HepG2 (cell line): Measurements from ENCODE around the gene GGA3. TPM values are rescaled to one million over a fixed set of nuclear protein-coding genes. Genes with fewer than 3 reads are reported as not detected.

ENCODE experiments used
- EP300 ChIP-seq, 3 experiments: sonication (generic) in 1 of 3; formaldehyde crosslinking in 1 of 3; IDR thresholded peaks; 2 replicates each; pipeline versions ENCODE4 v1.5.1 to v1.6.1; 2011 to 2020; ENCODE audit warnings: low read depth in 2 of 3, low read length in 2 of 3, borderline replicate concordance in 1 of 3, improper control_type of control experiment in 1 of 3, mild to moderate bottlenecking in 1 of 3, missing genetic modification reagents in 1 of 3, moderate library complexity in 1 of 3
- GATAD2A ChIP-seq: IDR thresholded peaks from 2 replicates; pipeline ENCODE4 v1.6.1; 2016
- HMGA1 ChIP-seq: sonication (generic); formaldehyde crosslinking; conservative IDR thresholded peaks from 2 replicates; pipeline ENCODE4 v1.4.0; 2020; ENCODE audit warnings: missing genetic modification reagents
- KDM5B ChIP-seq: sonication (generic); formaldehyde crosslinking; IDR thresholded peaks from 2 replicates; pipeline ENCODE4 v1.4.0; 2020; ENCODE audit warnings: missing genetic modification reagents, mild to moderate bottlenecking, borderline replicate concordance
- MAF1 ChIP-seq: sonication (generic); formaldehyde crosslinking; IDR thresholded peaks from 2 replicates; pipeline ENCODE4 v1.5.0; 2020; ENCODE audit warnings: missing genetic modification reagents, borderline replicate concordance
- NFAT5 ChIP-seq: sonication (generic); formaldehyde crosslinking; IDR thresholded peaks from 2 replicates; pipeline ENCODE4 v1.4.0; 2020; ENCODE audit warnings: missing genetic modification reagents
- SMC3 ChIP-seq: IDR thresholded peaks from 2 replicates; pipeline ENCODE4 v1.6.1; 2011; ENCODE audit warnings: low read length, improper control_type of control experiment
- SOX6 ChIP-seq, 2 experiments: fragments of 450-650 bp in 1 of 2; sonication (generic) in 1 of 2; formaldehyde crosslinking in 1 of 2; IDR thresholded peaks; 2 replicates each; pipeline versions ENCODE4 v1.4.0 to v1.6.1; 2017 to 2020; ENCODE audit warnings: antibody characterized with exemption in 1 of 2, mild to moderate bottlenecking in 1 of 2, missing genetic modification reagents in 1 of 2
- SP4 ChIP-seq: sonication (generic); formaldehyde crosslinking; IDR thresholded peaks from 2 replicates; pipeline ENCODE4 v1.8.1; 2023; ENCODE audit warnings: mild to moderate bottlenecking, missing genetic modification reagents
- ZBTB38 ChIP-seq: sonication (generic); formaldehyde crosslinking; IDR thresholded peaks from 2 replicates; pipeline ENCODE4 v1.5.1; 2020; ENCODE audit warnings: mild to moderate bottlenecking, missing genetic modification reagents
- ZNF331 ChIP-seq: sonication (generic); formaldehyde crosslinking; IDR thresholded peaks from 2 replicates; pipeline ENCODE4 v1.4.0; 2020; ENCODE audit warnings: missing genetic modification reagents
- ZNF333 ChIP-seq: sonication (generic); formaldehyde crosslinking; IDR thresholded peaks from 2 replicates; pipeline ENCODE4 v1.4.0; 2020; ENCODE audit warnings: mild to moderate bottlenecking, missing genetic modification reagents, borderline replicate concordance
- ZNF501 ChIP-seq: sonication (generic); formaldehyde crosslinking; IDR thresholded peaks from 2 replicates; pipeline ENCODE4 v1.5.1; 2020; ENCODE audit warnings: mild to moderate bottlenecking, moderate library complexity, missing genetic modification reagents
- ZNF598 ChIP-seq: sonication (generic); formaldehyde crosslinking; IDR thresholded peaks from 2 replicates; pipeline ENCODE4 v1.5.1; 2020; ENCODE audit warnings: mild to moderate bottlenecking, missing genetic modification reagents, borderline replicate concordance
- ZNF614 ChIP-seq: IDR thresholded peaks from 2 replicates; pipeline ENCODE4 v1.6.1; 2018; ENCODE audit warnings: missing biosample characterization, missing genetic modification reagents, inconsistent platforms, borderline replicate concordance
- ZNF646 ChIP-seq: sonication (generic); formaldehyde crosslinking; IDR thresholded peaks from 2 replicates; pipeline ENCODE4 v1.9.0; 2021; ENCODE audit warnings: mild to moderate bottlenecking, missing genetic modification reagents
- ZNF883 ChIP-seq: sonication (generic); formaldehyde crosslinking; IDR thresholded peaks from 2 replicates; pipeline ENCODE4 v1.5.1; 2020; ENCODE audit warnings: mild to moderate bottlenecking, missing genetic modification reagents; ENCODE audit errors: not compliant biosample characterization
- polyA plus RNA-seq, 8 experiments: library from polyadenylated mRNA; depleted of rRNA in 3 of 8; stranded (reverse) in 7 of 8; unstranded in 1 of 8; fragments of >200 nt; fragmentation: Illumina TruSeq in 4 of 8; extraction: Trizol in 4 of 8; gene quantifications; 2 replicates each; pipeline versions ENCODE4 v1.2.1 to v1.2.3, GENCODE V29; 2011 to 2016; ENCODE audit warnings: low read depth in 4 of 8, missing spikeins in 1 of 8, mixed read lengths in 1 of 8; ENCODE audit not compliant: insufficient read depth in 1 of 8
- total RNA-seq, 5 experiments: library from RNA; depleted of rRNA; stranded (reverse); fragments of >200 nt; fragmentation: Illumina TruSeq; extraction: Trizol; gene quantifications; 2 replicates each; pipeline ENCODE4 v1.2.3, GENCODE V29; 2016; ENCODE audit warnings: low read depth in 1 of 5

Gene GGA3
- total and polyA plus RNA-seq, 2 of the 13 experiments (the other 11 are each of a cell fraction or from before 2014, with no cell fraction given), result 28.4 to 43.7 TPM

- peak; percentile 77; the same call in 1 of the 2 replicates for TF ChIP-seq KDM5B (CRISPR knock-in tag)
- no peak for TF ChIP-seq SOX6 (IDR thresholded peaks at IDR 0.05)
- 0 out of 2 replicates have a peak, but pooled peaks have one; percentile 25 for TF ChIP-seq SOX6 (CRISPR knock-in tag; IDR thresholded peaks at IDR 0.05)
- TF ChIP-seq ZBTB38 (CRISPR knock-in tag), result peak; percentile 73
- no peak for TF ChIP-seq ZNF333 (CRISPR knock-in tag)
- no peak for TF ChIP-seq NFAT5 (CRISPR knock-in tag)
- peak; percentile 81 for TF ChIP-seq SMC3
- 0 out of 2 replicates have a peak, but pooled peaks have one; percentile 37 for TF ChIP-seq ZNF646 (CRISPR knock-in tag)
- TF ChIP-seq ZNF501 (CRISPR knock-in tag), result peak; percentile 43; the same call in 1 of the 2 replicates
- TF ChIP-seq GATAD2A (CRISPR knock-in tag), result 0 out of 2 replicates have a peak, but pooled peaks have one; percentile 19
- TF ChIP-seq HMGA1, result no peak
- TF ChIP-seq ZNF331, result 0 out of 2 replicates have a peak, but pooled peaks have one; percentile 8
- 0 out of 2 replicates have a peak, but pooled peaks have one; percentile 14 for TF ChIP-seq ZNF614
- no peak for TF ChIP-seq EP300 (IDR thresholded peaks at IDR 0.05; ENCODE audit: low read depth in 2 of 2, low read length in 2 of 2)
- TF ChIP-seq EP300 (CRISPR knock-in tag; IDR thresholded peaks at IDR 0.05; ENCODE audit: borderline replicate concordance), result 0 out of 2 replicates have a peak, but pooled peaks have one; percentile 22
- no peak for TF ChIP-seq SP4
- TF ChIP-seq MAF1, result no peak
- TF ChIP-seq ZNF598 (CRISPR knock-in tag), result peak; percentile 64; the same call in 1 of the 2 replicates
- TF ChIP-seq ZNF883 (CRISPR knock-in tag), result peak; percentile 55
Measured at GRCh38 chr17:75238684-75239191, 22.7 kb downstream of the GGA3 start (continued).
